Activated CD4-positive, CD25-positive, alpha-beta regulatory T cell (primary cell): ENCODE data around the gene TERT.
"Not testable (repeated sequence)": the region's sequence is repeated elsewhere in the genome, so short reads cannot be mapped to it uniquely, and the experiment has no call there.

Experiments
- DNase-seq, 4 experiments: peaks; one replicate each; lab custom pipeline; 2025; lab: John Stamatoyannopoulos, UW

The TERT gene

GRCh38 chr5:1278656-1279442, 16.0 kb downstream of the TERT start:
- DNase-seq: no peak

GRCh38 chr5:1278216-1278615, 16.7 kb downstream of the TERT start:
- DNase-seq: no peak

GRCh38 chr5:1277781-1278180, 17.1 kb downstream of the TERT start:
- no peak for DNase-seq

- no peak for DNase-seq
Observed at GRCh38 chr5:1277331-1277730, 17.5 kb downstream of the TERT start.

GRCh38 chr5:1276930-1277329, 17.9 kb downstream of the TERT start:
- no peak for DNase-seq

GRCh38 chr5:1275397-1276391, 19.2 kb downstream of the TERT start:
- not testable (repeated sequence) for DNase-seq

GRCh38 chr5:1274471-1274870, 20.4 kb downstream of the TERT start:
- DNase-seq: no peak

GRCh38 chr5:1273745-1274144, 21.1 kb downstream of the TERT start:
- no peak for DNase-seq

GRCh38 chr5:1272201-1272600, 22.7 kb downstream of the TERT start:
- no peak for DNase-seq

- no peak for DNase-seq
Observed at GRCh38 chr5:1270933-1271914, 23.6 kb downstream of the TERT start.

GRCh38 chr5:1270426-1270825, 24.4 kb downstream of the TERT start:
- DNase-seq: no peak

GRCh38 chr5:1268666-1269065, 26.2 kb downstream of the TERT start:
- no peak for DNase-seq

- no peak for DNase-seq
Observed at GRCh38 chr5:1268056-1268455, 26.8 kb downstream of the TERT start.

GRCh38 chr5:1267464-1267863, 27.4 kb downstream of the TERT start:
- not testable (repeated sequence) for DNase-seq

- no peak for DNase-seq
Observed at GRCh38 chr5:1266791-1267190, 28.1 kb downstream of the TERT start.

- DNase-seq: no peak
Observed at GRCh38 chr5:1265461-1266455, 29.1 kb downstream of the TERT start.

GRCh38 chr5:1265026-1265425, 29.8 kb downstream of the TERT start:
- no peak for DNase-seq

- no peak for DNase-seq
Observed at GRCh38 chr5:1264211-1264610, 30.7 kb downstream of the TERT start.

GRCh38 chr5:1262381-1262780, 32.5 kb downstream of the TERT start:
- DNase-seq: no peak

GRCh38 chr5:1261643-1262042, 33.2 kb downstream of the TERT start:
- no peak for DNase-seq
